Panc1 (cell line): ENCODE results near the gene SCG3. TPM values are rescaled to one million over a fixed set of nuclear protein-coding genes. Genes with fewer than 3 reads are reported as not detected.
A peak's percentile ranks its signal among the peaks of the same experiment; 100 is the strongest.

ENCODE experiments used
- ATAC-seq: fragments of 200-7000 bp; cut with Tn5 transposase; 2 replicates; pipeline ENCODE4 v1.9.1; 2020; ENCODE audit warnings: mild to moderate bottlenecking, moderate library complexity
- BruUV-seq: library from RNA; stranded (reverse); fragments of 400-500 nt; replicated peaks from 2 replicates; lab custom pipeline; 2021; lab: Mats Ljungman, UMichigan
- CTCF ChIA-PET: fragments of 300-600 bp; sonication (Branson Sonifier 250); formaldehyde crosslinking; loops from one replicate; lab custom pipeline; 2022; ENCODE audit warnings: antibody characterized with exemption; lab: Charles Lee
- POLR2A ChIA-PET: fragments of 300-600 bp; sonication (Branson Sonifier 250); formaldehyde crosslinking; loops from one replicate; lab custom pipeline; 2022; ENCODE audit warnings: antibody characterized with exemption; lab: Charles Lee
- DNase-seq: peaks from one replicate; pipeline ENCODE4 v3.0.0-alpha.2; 2010; ENCODE audit warnings: low read depth, low spot score
- H3K27ac ChIP-seq: 2 replicates; pipeline ENCODE4 v1.5.1; 2011; ENCODE audit warnings: mild to moderate bottlenecking, low read length, inconsistent platforms
- H3K27me3 ChIP-seq: fragments of 200-500 bp; sonication (Bioruptor generic); 2 replicates; pipeline ENCODE4 v1.6.0; 2014; ENCODE audit warnings: low read length, inconsistent platforms; ENCODE audit not compliant: control insufficient read depth, insufficient read depth
- H3K36me3 ChIP-seq: fragments of 200-500 bp; sonication (Bioruptor generic); 2 replicates; pipeline ENCODE4 v1.5.1; 2014; ENCODE audit warnings: inconsistent platforms, mild to moderate bottlenecking, low read length, moderate library complexity; ENCODE audit not compliant: control insufficient read depth, insufficient read depth
- H3K4me1 ChIP-seq: 2 replicates; pipeline ENCODE4 v1.5.1; 2011; ENCODE audit warnings: inconsistent platforms, mild to moderate bottlenecking, low read length, moderate library complexity; ENCODE audit not compliant: control insufficient read depth, insufficient read depth
- H3K4me3 ChIP-seq, 2 experiments: 2 replicates each; pipeline ENCODE4 v1.5.1; 2011 to 2012; ENCODE audit warnings: low read depth in 2 of 2, low read length in 2 of 2, mild to moderate bottlenecking in 2 of 2, inconsistent platforms in 1 of 2, moderate library complexity in 1 of 2
- H3K9me3 ChIP-seq: fragments of 200-500 bp; sonication (Bioruptor generic); 2 replicates; pipeline ENCODE4 v1.5.1; 2014; ENCODE audit warnings: low read depth, mild to moderate bottlenecking, inconsistent platforms, low read length, moderate library complexity; ENCODE audit not compliant: control insufficient read depth, insufficient read depth
- POLR2AphosphoS5 ChIP-seq: IDR thresholded peaks from 2 replicates; pipeline ENCODE4 v1.6.1; 2012; ENCODE audit warnings: mild to moderate bottlenecking, low read depth, low read length, moderate library complexity
- SIN3A ChIP-seq: IDR thresholded peaks from 2 replicates; pipeline ENCODE4 v1.6.1; 2012; ENCODE audit warnings: low read depth, mild to moderate bottlenecking, low read length, moderate library complexity, borderline replicate concordance; ENCODE audit not compliant: insufficient read depth
- TCF7L2 ChIP-seq: IDR thresholded peaks from 2 replicates; pipeline ENCODE4 v1.6.1; 2011; ENCODE audit warnings: mild to moderate bottlenecking, low read depth, low read length, inconsistent platforms
- in situ Hi-C: cut with HindIII; loops from 2 replicates; pipeline ENCODE4 v1.10.0; 2016; ENCODE audit warnings: low sequenced_read_pairs, low pct_unique_long_range_greater_than_20kb
- intact Hi-C: fragments of 100-400 bp; cut with micrococcal nuclease; formaldehyde crosslinking; loops from one replicate; pipeline ENCODE4 v1.10.0; 2022; ENCODE audit not compliant: unreplicated experiment
- total RNA-seq: library from RNA; stranded (reverse); gene quantifications from one replicate; pipeline ENCODE4 v1.2.1, GENCODE V29; 2021; ENCODE audit not compliant: unreplicated experiment
- TF ChIP-seq, protein P1 (sequence below): fragments of 450-650 bp; IDR thresholded peaks from 2 replicates; pipeline ENCODE4 v1.5.1; 2017; ENCODE audit warnings: mild to moderate bottlenecking
- TF ChIP-seq, protein P2 (sequence below), 2 experiments: IDR thresholded peaks; 2 replicates each; pipeline ENCODE4 v1.6.1; 2011 to 2012; ENCODE audit warnings: low read depth in 2 of 2, control low read depth in 1 of 2, low read length in 1 of 2, mild to moderate bottlenecking in 1 of 2, moderate library complexity in 1 of 2; ENCODE audit not compliant: insufficient read depth in 1 of 2

Gene SCG3
- total RNA-seq, 1 experiment from 2014 or later: 0.62 TPM

DNA sequence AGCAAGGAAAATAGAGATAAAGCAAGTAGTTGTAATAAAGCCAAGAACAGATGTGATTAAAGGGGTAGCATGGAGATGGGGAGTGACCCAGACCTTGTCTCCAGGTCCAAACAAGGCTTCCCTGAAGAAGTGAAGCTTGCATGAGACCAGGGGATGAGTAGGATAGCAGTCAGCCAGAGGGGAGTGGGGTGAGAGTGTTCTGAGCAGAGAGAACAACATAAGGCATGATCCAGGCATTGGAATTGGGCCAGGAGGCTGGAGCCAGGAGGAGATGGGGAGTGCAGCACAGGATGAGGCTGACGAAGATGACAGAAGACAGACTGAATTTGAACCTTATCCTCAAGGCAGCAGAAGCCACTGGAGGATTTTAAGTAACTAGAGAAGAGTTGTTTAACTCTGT, 77.3 kb downstream of the SCG3 start:
- BruUV-seq: no TSS peak
- intact Hi-C loops: no loop called here
- CTCF ChIA-PET: interaction anchor here (0.6 kb wide), 1 partner anchor 18 kb away, joined by 3 read pairs; no protein-coding TSS in a partner anchor
- ATAC-seq: no peak
- in situ Hi-C loops: no loop called here
- peaks cover 16% of the 10 kb centered on the region; the same call in 1 of the 2 replicates for H3K27me3 ChIP-seq
- POLR2A ChIA-PET: interaction anchor here (0.6 kb wide), 1 partner anchor 140 kb away, joined by 9 read pairs; no protein-coding TSS in a partner anchor
- TF ChIP-seq POLR2AphosphoS5 (no peak), SIN3A (no peak), TCF7L2 (no peak)
- TF ChIP-seq, protein P1, sequence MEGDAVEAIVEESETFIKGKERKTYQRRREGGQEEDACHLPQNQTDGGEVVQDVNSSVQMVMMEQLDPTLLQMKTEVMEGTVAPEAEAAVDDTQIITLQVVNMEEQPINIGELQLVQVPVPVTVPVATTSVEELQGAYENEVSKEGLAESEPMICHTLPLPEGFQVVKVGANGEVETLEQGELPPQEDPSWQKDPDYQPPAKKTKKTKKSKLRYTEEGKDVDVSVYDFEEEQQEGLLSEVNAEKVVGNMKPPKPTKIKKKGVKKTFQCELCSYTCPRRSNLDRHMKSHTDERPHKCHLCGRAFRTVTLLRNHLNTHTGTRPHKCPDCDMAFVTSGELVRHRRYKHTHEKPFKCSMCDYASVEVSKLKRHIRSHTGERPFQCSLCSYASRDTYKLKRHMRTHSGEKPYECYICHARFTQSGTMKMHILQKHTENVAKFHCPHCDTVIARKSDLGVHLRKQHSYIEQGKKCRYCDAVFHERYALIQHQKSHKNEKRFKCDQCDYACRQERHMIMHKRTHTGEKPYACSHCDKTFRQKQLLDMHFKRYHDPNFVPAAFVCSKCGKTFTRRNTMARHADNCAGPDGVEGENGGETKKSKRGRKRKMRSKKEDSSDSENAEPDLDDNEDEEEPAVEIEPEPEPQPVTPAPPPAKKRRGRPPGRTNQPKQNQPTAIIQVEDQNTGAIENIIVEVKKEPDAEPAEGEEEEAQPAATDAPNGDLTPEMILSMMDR: no peak
- TF ChIP-seq, protein P2, sequence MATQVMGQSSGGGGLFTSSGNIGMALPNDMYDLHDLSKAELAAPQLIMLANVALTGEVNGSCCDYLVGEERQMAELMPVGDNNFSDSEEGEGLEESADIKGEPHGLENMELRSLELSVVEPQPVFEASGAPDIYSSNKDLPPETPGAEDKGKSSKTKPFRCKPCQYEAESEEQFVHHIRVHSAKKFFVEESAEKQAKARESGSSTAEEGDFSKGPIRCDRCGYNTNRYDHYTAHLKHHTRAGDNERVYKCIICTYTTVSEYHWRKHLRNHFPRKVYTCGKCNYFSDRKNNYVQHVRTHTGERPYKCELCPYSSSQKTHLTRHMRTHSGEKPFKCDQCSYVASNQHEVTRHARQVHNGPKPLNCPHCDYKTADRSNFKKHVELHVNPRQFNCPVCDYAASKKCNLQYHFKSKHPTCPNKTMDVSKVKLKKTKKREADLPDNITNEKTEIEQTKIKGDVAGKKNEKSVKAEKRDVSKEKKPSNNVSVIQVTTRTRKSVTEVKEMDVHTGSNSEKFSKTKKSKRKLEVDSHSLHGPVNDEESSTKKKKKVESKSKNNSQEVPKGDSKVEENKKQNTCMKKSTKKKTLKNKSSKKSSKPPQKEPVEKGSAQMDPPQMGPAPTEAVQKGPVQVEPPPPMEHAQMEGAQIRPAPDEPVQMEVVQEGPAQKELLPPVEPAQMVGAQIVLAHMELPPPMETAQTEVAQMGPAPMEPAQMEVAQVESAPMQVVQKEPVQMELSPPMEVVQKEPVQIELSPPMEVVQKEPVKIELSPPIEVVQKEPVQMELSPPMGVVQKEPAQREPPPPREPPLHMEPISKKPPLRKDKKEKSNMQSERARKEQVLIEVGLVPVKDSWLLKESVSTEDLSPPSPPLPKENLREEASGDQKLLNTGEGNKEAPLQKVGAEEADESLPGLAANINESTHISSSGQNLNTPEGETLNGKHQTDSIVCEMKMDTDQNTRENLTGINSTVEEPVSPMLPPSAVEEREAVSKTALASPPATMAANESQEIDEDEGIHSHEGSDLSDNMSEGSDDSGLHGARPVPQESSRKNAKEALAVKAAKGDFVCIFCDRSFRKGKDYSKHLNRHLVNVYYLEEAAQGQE (IDR thresholded peaks at IDR 0.05; ENCODE audit: insufficient read depth in 1 of 2, low read depth in 2 of 2, low read length in 1 of 2): no peak
- no peak for DNase-seq
- no peak overlapping the region for H3K4me3 ChIP-seq
- H3K9me3 ChIP-seq: no peaks in the 10 kb centered on the region
- H3K36me3 ChIP-seq: no peaks in the 10 kb centered on the region
- H3K4me1 ChIP-seq: no peaks in the 10 kb centered on the region
- H3K27ac ChIP-seq: no peak overlapping the region

DNA sequence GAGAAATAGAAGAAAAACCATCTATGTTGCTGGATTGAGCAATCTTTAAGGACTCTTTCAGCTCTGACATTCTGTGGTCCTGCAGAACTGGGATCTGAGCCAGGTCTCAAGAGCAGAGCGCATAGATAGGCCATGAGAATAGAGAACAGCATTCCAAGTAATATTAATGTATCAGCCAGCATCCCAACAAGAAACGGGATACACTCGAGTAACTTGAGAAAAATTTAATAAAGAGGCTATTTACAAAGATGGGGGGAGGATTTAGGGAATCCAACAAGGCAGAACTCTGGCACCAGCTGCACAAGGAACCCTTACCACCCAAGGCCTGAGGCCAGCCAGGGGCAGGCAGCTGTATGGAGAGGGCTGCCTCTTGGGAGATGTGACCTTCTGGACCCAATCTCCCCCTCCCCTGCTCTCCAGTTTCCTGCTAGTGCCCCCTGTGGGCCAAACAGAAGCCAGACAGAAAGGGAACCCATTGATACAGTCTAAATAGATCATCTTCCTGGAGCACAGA, 78.3 kb downstream of the SCG3 start:
- ChIA-PET CTCF (no interaction called here), POLR2A (no interaction called here)
- in situ Hi-C loops (no loop called here), intact Hi-C loops (no loop called here)
- TF ChIP-seq, protein P1: peak; percentile 26; the same call in 1 of the 2 replicates
- no peak for TF ChIP-seq POLR2AphosphoS5
- Histone ChIP-seq H3K36me3 (no peaks in the 10 kb centered on the region), H3K9me3 (no peaks in the 10 kb centered on the region), H3K4me3 (no peak overlapping the region), H3K27me3 (peaks cover 8% of the 10 kb centered on the region; the same call in 1 of the 2 replicates), H3K27ac (no peak overlapping the region), H3K4me1 (no peaks in the 10 kb centered on the region)
- ATAC-seq (no peak), DNase-seq (no peak)
- no TSS peak for BruUV-seq
